ENCODE results near the gene ASAP2.

Gene ASAP2

DNA sequence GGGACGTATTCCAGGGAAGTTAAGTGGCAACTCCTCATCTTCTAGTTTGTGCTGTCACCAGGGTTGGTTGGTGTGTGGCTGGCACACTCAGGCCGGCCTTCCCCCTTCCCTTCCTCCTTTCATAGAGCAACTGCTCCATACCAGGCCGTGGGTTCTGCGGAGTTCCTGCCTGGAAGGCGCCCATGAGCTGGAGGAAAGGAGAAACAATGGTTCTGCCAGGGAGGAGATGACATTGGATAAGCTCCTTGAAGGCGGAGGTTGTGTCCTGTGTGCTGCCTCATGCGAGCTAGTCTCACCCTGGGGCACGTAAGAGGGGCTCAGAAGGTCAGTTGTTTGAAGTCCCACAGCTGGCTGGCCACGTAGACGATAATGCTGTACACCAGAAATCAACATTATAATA is 19.2 kb downstream of the ASAP2 start:
- TF ChIP-seq EZH2 (IDR thresholded peaks at IDR 0.05; ENCODE audit: borderline replicate concordance, low read length), result no peak
- TF ChIP-seq, protein P1, sequence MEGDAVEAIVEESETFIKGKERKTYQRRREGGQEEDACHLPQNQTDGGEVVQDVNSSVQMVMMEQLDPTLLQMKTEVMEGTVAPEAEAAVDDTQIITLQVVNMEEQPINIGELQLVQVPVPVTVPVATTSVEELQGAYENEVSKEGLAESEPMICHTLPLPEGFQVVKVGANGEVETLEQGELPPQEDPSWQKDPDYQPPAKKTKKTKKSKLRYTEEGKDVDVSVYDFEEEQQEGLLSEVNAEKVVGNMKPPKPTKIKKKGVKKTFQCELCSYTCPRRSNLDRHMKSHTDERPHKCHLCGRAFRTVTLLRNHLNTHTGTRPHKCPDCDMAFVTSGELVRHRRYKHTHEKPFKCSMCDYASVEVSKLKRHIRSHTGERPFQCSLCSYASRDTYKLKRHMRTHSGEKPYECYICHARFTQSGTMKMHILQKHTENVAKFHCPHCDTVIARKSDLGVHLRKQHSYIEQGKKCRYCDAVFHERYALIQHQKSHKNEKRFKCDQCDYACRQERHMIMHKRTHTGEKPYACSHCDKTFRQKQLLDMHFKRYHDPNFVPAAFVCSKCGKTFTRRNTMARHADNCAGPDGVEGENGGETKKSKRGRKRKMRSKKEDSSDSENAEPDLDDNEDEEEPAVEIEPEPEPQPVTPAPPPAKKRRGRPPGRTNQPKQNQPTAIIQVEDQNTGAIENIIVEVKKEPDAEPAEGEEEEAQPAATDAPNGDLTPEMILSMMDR (IDR thresholded peaks at IDR 0.05; ENCODE audit: low read length), result no peak
- Histone ChIP-seq H2AFZ (ENCODE audit: low read length) (no peak overlapping the region), H3K79me2 (ENCODE audit: insufficient read depth, low read length) (no peaks in the 10 kb centered on the region), H3F3A (ENCODE audit: insufficient read depth, low read length) (no peaks in the 10 kb centered on the region), H3K9ac (ENCODE audit: low read length) (no peak overlapping the region), H3K27me3 (ENCODE audit: insufficient read depth, low read length) (no peaks in the 10 kb centered on the region), H3K4me3 (ENCODE audit: low read depth, low read length, poor library complexity, severe bottlenecking) (no peak overlapping the region), H3K27ac (ENCODE audit: low read depth, low read length, poor library complexity, severe bottlenecking) (no peak overlapping the region), H3K36me3 (ENCODE audit: insufficient read depth, low read length) (no peaks in the 10 kb centered on the region), H3K4me2 (ENCODE audit: low read length) (no peak overlapping the region), H4K20me1 (ENCODE audit: insufficient read depth, low read length) (no peaks in the 10 kb centered on the region), H3K4me1 (ENCODE audit: insufficient read depth, low read length, severe bottlenecking) (no peaks in the 10 kb centered on the region), H3K9me2 (ENCODE audit: low read depth, low read length) (no peaks in the 10 kb centered on the region), H3K9me3 (ENCODE audit: low read length) (no peaks in the 10 kb centered on the region)

DNA sequence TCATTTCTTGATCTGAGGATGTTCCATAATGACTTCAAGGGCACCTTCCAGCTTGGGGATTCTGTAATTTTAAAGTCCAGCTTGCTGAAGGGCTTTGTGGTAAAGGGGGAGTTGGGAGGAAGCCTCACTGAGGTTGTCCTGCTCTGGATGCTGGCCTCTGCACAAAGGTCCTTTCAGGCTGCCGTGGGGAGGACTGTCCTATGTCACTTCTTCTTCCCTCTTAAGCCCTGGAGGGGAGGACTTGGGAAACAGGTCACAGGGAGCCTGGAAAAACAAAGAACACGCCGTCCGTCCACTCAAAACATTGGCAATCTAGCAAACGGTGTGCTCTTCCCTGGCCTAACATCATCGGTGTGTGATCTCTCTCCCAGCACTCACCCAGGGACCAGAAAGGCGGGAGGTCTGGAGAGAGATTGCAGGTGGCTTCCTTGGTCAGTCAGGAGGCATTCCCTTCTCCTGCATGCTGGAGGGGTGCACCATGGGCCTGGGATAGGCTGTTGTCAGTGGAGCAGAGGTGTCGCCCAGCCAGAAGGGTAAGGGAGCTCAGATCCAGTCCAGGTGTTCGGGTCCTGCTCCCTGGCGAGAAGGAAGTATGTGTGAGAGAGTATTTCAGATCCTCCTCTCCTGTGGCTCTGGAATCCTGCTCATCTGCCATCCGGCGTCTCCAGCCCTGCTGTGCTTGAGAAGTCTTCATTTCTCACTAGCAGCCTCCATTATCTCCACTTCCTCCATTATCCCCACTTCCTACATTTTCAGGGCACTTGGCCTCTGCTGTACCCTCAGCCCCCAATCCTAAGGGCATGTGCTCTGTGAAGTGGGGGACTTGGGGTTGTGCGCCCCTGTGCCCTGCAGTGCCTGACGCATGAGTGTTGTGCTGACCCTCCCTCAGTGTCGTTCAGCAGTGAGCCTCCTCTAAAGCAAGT is 20.1 kb downstream of the ASAP2 start:
- Histone ChIP-seq H3K9me2 (ENCODE audit: low read depth, low read length) (no peaks in the 10 kb centered on the region), H3K4me1 (ENCODE audit: insufficient read depth, low read length, severe bottlenecking) (no peaks in the 10 kb centered on the region), H3K27me3 (ENCODE audit: insufficient read depth, low read length) (no peaks in the 10 kb centered on the region), H3K4me3 (ENCODE audit: low read depth, low read length, poor library complexity, severe bottlenecking) (no peak overlapping the region), H2AFZ (ENCODE audit: low read length) (no peak overlapping the region), H3K9me3 (ENCODE audit: low read length) (no peaks in the 10 kb centered on the region), H4K20me1 (ENCODE audit: insufficient read depth, low read length) (no peaks in the 10 kb centered on the region), H3K36me3 (ENCODE audit: insufficient read depth, low read length) (no peaks in the 10 kb centered on the region), H3K9ac (ENCODE audit: low read length) (no peak overlapping the region), H3K27ac (ENCODE audit: low read depth, low read length, poor library complexity, severe bottlenecking) (no peak overlapping the region), H3K79me2 (ENCODE audit: insufficient read depth, low read length) (no peaks in the 10 kb centered on the region), H3K4me2 (ENCODE audit: low read length) (no peak overlapping the region), H3F3A (ENCODE audit: insufficient read depth, low read length) (no peaks in the 10 kb centered on the region)
- no peak for TF ChIP-seq EZH2 (IDR thresholded peaks at IDR 0.05; ENCODE audit: borderline replicate concordance, low read length)
- TF ChIP-seq, protein P1 (IDR thresholded peaks at IDR 0.05; ENCODE audit: low read length), result no peak

DNA sequence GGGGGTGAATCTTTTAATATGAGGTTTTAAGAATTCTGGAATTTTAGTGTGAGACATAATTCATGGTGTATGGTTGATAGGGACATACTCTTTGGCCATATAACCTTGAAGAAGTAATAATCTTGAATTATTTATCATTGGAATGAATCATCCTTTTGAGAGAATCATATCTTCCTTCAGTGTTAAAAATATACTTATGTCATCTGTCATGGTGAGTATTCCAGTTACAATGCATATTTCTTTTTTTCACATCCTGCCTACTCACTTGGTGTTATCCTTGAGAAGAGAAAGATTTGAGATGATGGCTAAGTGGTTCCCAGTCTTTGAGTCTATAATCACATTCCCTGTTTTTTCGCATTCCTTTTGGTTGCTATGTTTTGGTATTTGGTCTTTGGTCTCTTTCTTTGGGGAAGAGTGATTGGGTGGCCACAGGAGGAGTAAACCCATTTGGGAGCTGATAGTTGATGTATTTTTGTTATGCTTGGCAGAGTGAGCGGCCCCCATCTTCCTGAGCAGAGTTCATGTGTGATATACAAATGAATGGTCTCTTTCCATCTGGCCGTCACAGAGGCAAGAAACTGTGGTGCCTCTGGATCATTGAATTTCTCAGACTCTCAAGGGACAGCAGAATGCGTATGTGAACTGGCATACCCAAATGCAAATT is 21.6 kb downstream of the ASAP2 start:
- Histone ChIP-seq H3K9me2 (ENCODE audit: low read depth, low read length) (no peaks in the 10 kb centered on the region), H3K9ac (ENCODE audit: low read length) (no peak overlapping the region), H3K79me2 (ENCODE audit: insufficient read depth, low read length) (no peaks in the 10 kb centered on the region), H3K27ac (ENCODE audit: low read depth, low read length, poor library complexity, severe bottlenecking) (no peak overlapping the region), H3F3A (ENCODE audit: insufficient read depth, low read length) (no peaks in the 10 kb centered on the region), H4K20me1 (ENCODE audit: insufficient read depth, low read length) (no peaks in the 10 kb centered on the region), H3K27me3 (ENCODE audit: insufficient read depth, low read length) (no peaks in the 10 kb centered on the region), H3K4me3 (ENCODE audit: low read depth, low read length, poor library complexity, severe bottlenecking) (no peak overlapping the region), H3K36me3 (ENCODE audit: insufficient read depth, low read length) (no peaks in the 10 kb centered on the region), H2AFZ (ENCODE audit: low read length) (no peak overlapping the region), H3K9me3 (ENCODE audit: low read length) (no peaks in the 10 kb centered on the region), H3K4me1 (ENCODE audit: insufficient read depth, low read length, severe bottlenecking) (no peaks in the 10 kb centered on the region), H3K4me2 (ENCODE audit: low read length) (no peak overlapping the region)
- TF ChIP-seq EZH2 (IDR thresholded peaks at IDR 0.05; ENCODE audit: borderline replicate concordance, low read length), result no peak
- TF ChIP-seq, protein P1 (IDR thresholded peaks at IDR 0.05; ENCODE audit: low read length), result no peak
